ENCODE data around the gene FOXD4. TPM values are rescaled to one million over a fixed set of nuclear protein-coding genes. Genes with fewer than 3 reads are reported as not detected.
"Not testable (repeated sequence)": the region's sequence is repeated elsewhere in the genome, so short reads cannot be mapped to it uniquely, and the experiment has no call there.

FOXD4 gene
- polyA plus RNA-seq, 5 donors = 0.33 to 0.70 (median 0.43) TPM; not detected in 1

DNA sequence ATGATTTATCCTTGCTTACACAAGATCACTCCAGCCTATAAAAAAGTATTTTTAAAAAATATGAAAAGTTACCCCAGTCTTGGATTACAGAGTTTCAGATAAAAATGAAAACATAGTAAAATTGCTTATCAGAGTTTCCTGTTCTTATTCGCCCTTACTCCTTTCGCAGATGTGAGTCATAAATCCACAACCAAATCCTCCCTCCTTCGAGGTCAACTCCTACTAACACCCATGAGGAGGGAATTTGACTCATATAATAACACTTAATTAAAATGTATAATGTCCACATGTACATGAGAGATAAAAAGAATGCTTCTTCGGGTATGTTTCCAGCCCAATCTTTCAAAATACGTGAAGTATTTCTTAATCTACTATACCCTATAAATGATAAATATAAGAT, 23.9 kb downstream of the FOXD4 start:
- not testable (repeated sequence) for DNase-seq

GRCh38 chr9:93909-94308, 24.3 kb downstream of the FOXD4 start:
- DNase-seq = not testable (repeated sequence)

DNA sequence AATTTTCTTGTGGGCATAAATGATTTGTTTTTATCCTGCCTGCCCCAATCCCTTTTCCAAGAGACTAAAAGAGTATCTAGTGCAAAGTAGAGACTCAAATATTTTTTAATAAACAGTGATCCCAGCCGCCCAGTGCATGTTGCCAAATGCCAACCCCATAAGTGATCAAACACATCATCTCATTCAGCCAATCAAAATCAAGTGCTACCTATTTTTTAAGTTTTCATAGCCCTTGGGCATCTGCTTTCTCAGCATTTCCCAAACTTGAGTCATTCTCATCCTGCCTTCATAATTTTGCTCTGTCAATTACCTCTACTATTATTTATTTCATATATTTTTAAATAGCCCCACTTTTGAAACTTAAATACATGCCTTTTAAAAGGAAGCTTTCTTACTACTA, 27.4 kb downstream of the FOXD4 start:
- DNase-seq = not testable (repeated sequence)

DNA sequence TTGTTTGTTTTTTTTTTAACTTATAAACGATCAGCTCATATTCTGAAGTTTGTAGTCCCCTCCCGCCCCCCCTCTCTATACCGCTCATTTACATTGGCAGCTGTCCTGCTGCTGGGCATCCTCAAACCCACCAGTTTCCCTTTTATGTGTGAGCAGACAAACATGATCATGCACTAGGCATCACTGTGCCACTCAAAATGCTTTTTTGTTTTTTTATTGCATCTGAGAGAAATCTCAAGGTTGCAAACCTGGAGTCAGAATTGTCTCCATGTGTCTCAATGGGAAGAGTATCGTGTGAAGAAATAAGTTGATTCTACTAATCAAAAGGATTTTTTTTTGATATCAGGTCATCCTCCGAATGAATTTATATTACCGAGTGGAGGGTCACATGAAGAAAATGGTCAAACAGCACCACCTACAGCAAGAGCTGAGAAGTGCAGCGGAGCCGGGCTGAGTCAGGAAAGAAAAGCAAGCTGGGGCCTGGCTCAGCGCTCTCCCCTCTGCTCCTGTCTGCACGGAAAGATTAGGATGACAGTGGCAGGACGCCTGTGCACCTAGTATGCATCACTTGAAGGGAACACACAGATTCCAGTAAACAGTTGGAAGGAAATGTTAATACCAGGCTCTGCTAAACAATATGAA, 29.7 kb downstream of the FOXD4 start:
- not testable (repeated sequence) for DNase-seq

DNA sequence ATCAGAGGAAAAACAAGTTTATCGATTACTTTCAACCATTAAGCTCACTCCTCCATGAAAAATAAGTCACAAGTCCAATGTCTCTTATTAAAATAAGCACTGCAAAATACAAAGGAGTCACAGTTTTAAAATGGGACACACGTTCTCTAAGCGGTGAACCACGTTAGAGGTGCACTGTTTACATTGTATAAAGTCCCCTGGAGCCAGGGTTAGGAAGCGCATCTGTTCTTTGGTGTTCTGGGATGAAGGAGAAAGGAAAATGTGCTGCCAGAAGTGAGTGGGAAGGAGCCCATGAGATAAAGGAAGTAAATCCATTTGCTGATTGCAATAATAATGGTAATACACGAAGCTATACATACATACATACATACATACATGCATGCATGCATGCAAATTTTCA, 30.4 kb downstream of the FOXD4 start:
- DNase-seq = not testable (repeated sequence)

- not testable (repeated sequence) for DNase-seq
Measured at GRCh38 chr9:87105-87504, 31.1 kb downstream of the FOXD4 start.

- DNase-seq = not testable (repeated sequence)
Measured at GRCh38 chr9:86697-87096, 31.5 kb downstream of the FOXD4 start.

DNA sequence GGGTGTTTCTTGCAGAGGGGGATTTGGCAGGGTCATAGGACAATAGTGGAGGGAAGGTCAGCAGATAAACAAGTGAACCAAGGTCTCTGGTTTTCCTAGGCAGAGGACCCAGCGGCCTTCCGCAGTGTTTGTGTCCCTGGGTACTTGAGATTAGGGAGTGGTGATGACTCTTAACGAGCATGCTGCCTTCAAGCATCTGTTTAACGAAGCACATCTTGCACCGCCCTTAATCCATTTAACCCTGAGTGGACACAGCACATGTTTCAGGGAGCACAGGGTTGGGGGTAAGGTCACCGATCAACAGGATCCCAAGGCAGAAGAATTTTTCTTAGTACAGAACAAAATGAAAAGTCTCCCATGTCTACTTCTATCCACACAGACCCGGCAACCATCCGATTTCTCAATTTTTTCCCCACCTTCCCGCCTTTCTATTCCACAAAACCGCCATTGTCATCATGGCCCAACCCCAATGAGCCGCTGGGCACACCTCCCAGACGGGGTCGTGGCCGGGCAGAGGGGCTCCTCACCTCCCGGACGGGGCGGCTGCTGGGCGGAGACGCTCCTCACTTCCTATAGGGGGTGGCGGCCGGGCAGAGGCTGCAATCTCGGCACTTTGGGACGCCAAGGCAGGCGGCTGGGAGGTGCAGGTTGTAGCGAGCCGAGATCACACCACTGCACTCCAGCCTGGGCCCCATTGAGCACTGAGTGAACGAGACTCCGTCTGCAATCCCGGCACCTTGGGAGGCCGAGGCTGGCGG, 35.1 kb downstream of the FOXD4 start:
- not testable (repeated sequence) for DNase-seq

DNA sequence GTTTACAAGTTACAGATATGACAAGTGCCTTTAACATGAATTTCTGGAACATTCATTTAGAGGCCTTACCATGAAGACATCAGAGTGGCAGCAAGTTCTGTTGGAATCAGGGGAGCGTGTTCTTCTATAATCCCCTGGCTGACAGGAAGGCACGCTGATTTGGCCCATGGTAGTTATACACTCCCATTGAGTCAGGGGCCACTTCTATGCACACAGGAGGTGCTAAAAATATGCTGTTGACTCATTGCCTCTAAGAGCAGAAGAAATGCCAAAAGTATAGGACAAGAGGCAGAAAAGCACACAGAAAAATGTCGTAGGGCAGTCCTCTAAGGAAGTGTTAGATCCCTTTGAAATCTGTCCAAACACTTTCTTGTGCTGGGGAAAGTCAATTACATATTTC, 39.9 kb downstream of the FOXD4 start:
- DNase-seq = not testable (repeated sequence)

DNA sequence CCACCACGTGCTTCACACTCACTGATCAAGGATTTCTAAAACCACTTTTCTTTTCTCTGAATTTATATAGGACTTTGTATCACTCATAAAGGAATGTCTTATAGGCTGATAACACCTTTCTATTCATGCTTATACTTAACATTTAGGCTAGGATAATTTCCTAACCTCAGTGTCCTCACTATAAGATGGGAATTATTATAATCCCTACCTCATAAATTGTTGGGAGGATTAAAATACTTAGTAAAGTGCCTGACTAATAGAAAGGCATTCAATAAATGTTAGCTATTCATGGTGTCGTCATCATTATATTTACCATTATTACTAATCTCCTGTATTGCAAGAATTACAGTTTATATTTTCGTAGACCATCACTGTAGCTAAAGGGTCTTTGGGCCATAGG, 41.8 kb downstream of the FOXD4 start:
- not testable (repeated sequence) for DNase-seq

GRCh38 chr9:73900-74525, 44.2 kb downstream of the FOXD4 start:
- DNase-seq = peak in 1 of 2 donors; percentile 8

GRCh38 chr9:73076-73899, 44.9 kb downstream of the FOXD4 start:
- DNase-seq = peak in 1 of 2 donors; percentile 8

Other genes starting within 250 kb of the FOXD4 start
- gene WASHC1, start 89.0 kb downstream of the FOXD4 start, polyA plus RNA-seq (ENCODE audit: insufficient read depth in 1 of 5, insufficient read length in 5 of 5, low replicate concordance in 1 of 5) = 10 to 100 TPM; 12.0 to 36.4 (median 23.2) TPM
- 10 to 100 TPM; 53.4 to 85.3 (median 65.7) TPM for gene ZNG1A, start 60.6 kb upstream of the FOXD4 start, polyA plus RNA-seq (ENCODE audit: insufficient read depth in 1 of 5, insufficient read length in 5 of 5, low replicate concordance in 1 of 5)
- gene DOCK8, start 96.4 kb upstream of the FOXD4 start, polyA plus RNA-seq (ENCODE audit: insufficient read depth in 1 of 5, insufficient read length in 5 of 5, low replicate concordance in 1 of 5) = 1 to 10 TPM; 6.2 to 8.4 (median 7.0) TPM